ENCODE results near the gene MYBPHL. TPM values are rescaled to one million over a fixed set of nuclear protein-coding genes. Genes with fewer than 3 reads are reported as not detected.

Gene MYBPHL
- total and polyA plus RNA-seq, 2 experiments from 2014 or later, result not detected

GRCh38 chr1:109316506-109316905, 9.7 kb upstream of the MYBPHL start:
- peaks cover 34% of the 10 kb centered on the region for H3K36me3 ChIP-seq

GRCh38 chr1:109315288-109315687, 8.5 kb upstream of the MYBPHL start:
- H3K27me3 ChIP-seq, result no peaks in the 10 kb centered on the region
- no peak for DNase-seq (ENCODE audit: low read depth in 1 of 2, low spot score in 1 of 2)
- no peak overlapping the region for H3K4me3 ChIP-seq
- no peak for TF ChIP-seq CTCF (IDR thresholded peaks at IDR 0.05; ENCODE audit: low read depth, low read length)
- peaks cover 23% of the 10 kb centered on the region for H3K36me3 ChIP-seq
- no peak overlapping the region for H3K27ac ChIP-seq
- no peaks in the 10 kb centered on the region for H3K9me3 ChIP-seq (ENCODE audit: low read depth)
- peaks cover 5% of the 10 kb centered on the region for H3K4me1 ChIP-seq (ENCODE audit: low read depth)

More at GRCh38 chr1:109316506-109316905, 9.7 kb upstream of the MYBPHL start:
- TF ChIP-seq CTCF (IDR thresholded peaks at IDR 0.05; ENCODE audit: low read depth, low read length), result no peak
- no peak overlapping the region for H3K27ac ChIP-seq
- H3K9me3 ChIP-seq (ENCODE audit: low read depth), result no peaks in the 10 kb centered on the region
- H3K4me3 ChIP-seq, result no peak overlapping the region
- DNase-seq (ENCODE audit: low read depth in 1 of 2, low spot score in 1 of 2), result no peak
- no peaks in the 10 kb centered on the region for H3K27me3 ChIP-seq
- H3K4me1 ChIP-seq (ENCODE audit: low read depth), result peaks cover 5% of the 10 kb centered on the region

- peaks cover 18% of the 10 kb centered on the region for H3K36me3 ChIP-seq
These were observed 8.0 kb upstream of the MYBPHL start for GRCh38 chr1:109314795-109315194.

GRCh38 chr1:109312978-109313775, 6.4 kb upstream of the MYBPHL start:
- Histone ChIP-seq H3K36me3 (peaks cover 18% of the 10 kb centered on the region), H3K27me3 (no peaks in the 10 kb centered on the region), H3K4me3 (no peak overlapping the region), H3K4me1 (ENCODE audit: low read depth) (peaks cover 17% of the 10 kb centered on the region), H3K9me3 (ENCODE audit: low read depth) (no peaks in the 10 kb centered on the region), H3K27ac (no peak overlapping the region)
- peak in 1 of 2 donors; percentile 44 for DNase-seq (ENCODE audit: low read depth in 1 of 2, low spot score in 1 of 2)
- no peak for TF ChIP-seq CTCF (IDR thresholded peaks at IDR 0.05; ENCODE audit: low read depth, low read length)

More at GRCh38 chr1:109314795-109315194, 8.0 kb upstream of the MYBPHL start:
- Histone ChIP-seq H3K27me3 (no peaks in the 10 kb centered on the region), H3K4me3 (no peak overlapping the region), H3K4me1 (ENCODE audit: low read depth) (peaks cover 5% of the 10 kb centered on the region), H3K27ac (no peak overlapping the region), H3K9me3 (ENCODE audit: low read depth) (no peaks in the 10 kb centered on the region)
- DNase-seq (ENCODE audit: low read depth in 1 of 2, low spot score in 1 of 2), result peak in 1 of 2 donors; percentile 29
- TF ChIP-seq CTCF (IDR thresholded peaks at IDR 0.05; ENCODE audit: low read depth, low read length), result no peak

GRCh38 chr1:109312246-109312645, 5.4 kb upstream of the MYBPHL start:
- Histone ChIP-seq H3K36me3 (peaks cover 14% of the 10 kb centered on the region), H3K27ac (no peak overlapping the region), H3K4me1 (ENCODE audit: low read depth) (peaks cover 17% of the 10 kb centered on the region), H3K9me3 (ENCODE audit: low read depth) (no peaks in the 10 kb centered on the region), H3K27me3 (no peaks in the 10 kb centered on the region), H3K4me3 (no peak overlapping the region)
- TF ChIP-seq CTCF (IDR thresholded peaks at IDR 0.05; ENCODE audit: low read depth, low read length), result no peak
- DNase-seq (ENCODE audit: low read depth in 1 of 2, low spot score in 1 of 2), result no peak
